Mucosa of descending colon (tissue), 3 donors: ENCODE measurements around the gene CAMK1. TPM values are rescaled to one million over a fixed set of nuclear protein-coding genes. Genes with fewer than 3 reads are reported as not detected.
A peak's percentile ranks its signal among the peaks of the same experiment; 100 is the strongest.
"Not testable (repeated sequence)": the region's sequence is repeated elsewhere in the genome, so short reads cannot be mapped to it uniquely, and the experiment has no call there.

Experiments
- ATAC-seq: fragments of 200-7000 bp; cut with Tn5 transposase; one replicate; pipeline ENCODE4 v1.9.1; 2020; ENCODE audit warnings: mild to moderate bottlenecking, moderate library complexity
- DNase-seq, 3 donors: peaks; one replicate each; pipeline ENCODE4 v3.0.0-alpha.2; 2020
- H3K36me3 ChIP-seq: fragments of 200-600 bp; one replicate; pipeline ENCODE4 v1.8.0; 2021; ENCODE audit warnings: low read depth, mild to moderate bottlenecking
- H3K4me1 ChIP-seq: fragments of 200-600 bp; one replicate; pipeline ENCODE4 v1.8.0; 2021; ENCODE audit warnings: low read depth, mild to moderate bottlenecking
- H3K4me3 ChIP-seq: fragments of 200-600 bp; one replicate; pipeline ENCODE4 v1.8.0; 2021; ENCODE audit warnings: mild to moderate bottlenecking
- H3K9me3 ChIP-seq: fragments of 200-600 bp; one replicate; pipeline ENCODE4 v1.8.0; 2021; ENCODE audit warnings: mild to moderate bottlenecking
- CTCF ChIP-seq: fragments of 200-600 bp; IDR thresholded peaks from one replicate; pipeline ENCODE4 v1.8.0; 2022; ENCODE audit warnings: antibody characterized with exemption, mild to moderate bottlenecking
- intact Hi-C, 2 donors: fragments of 100-400 bp; cut with DNase I in 1 of 2; cut with micrococcal nuclease in 1 of 2; formaldehyde crosslinking; loops; one replicate each; pipeline versions ENCODE4 v1.11.0 to v1.11.1; 2022; cut with DNase I, micrococcal nuclease
- total RNA-seq, 3 donors: library from RNA; stranded (reverse); fragmentation: NEBNext Ultra II Directional in 2 of 3; extraction: Animal tissue kit (Norgen Biotek cat#: 25700) in 2 of 3; gene quantifications; one replicate each; pipeline versions ENCODE4 v1.2.1 to v1.2.4, GENCODE V29; 2021 to 2023
- donor health status: DM: no; HTN: no; CAD: no; lungs with moderate emphysema.
- donor health status: DM: no; HTN: no; CAD: no.
- donor health status: DM: no; HTN: yes; CAD: no.

The CAMK1 gene
- total RNA-seq, 3 donors from 2014 or later = 5.7 to 35.8 (median 10.1) TPM

GRCh38 chr3:9779075-9779593 is 9.4 kb upstream of the CAMK1 start:
- Histone ChIP-seq H3K36me3 (no peaks in the 10 kb centered on the region), H3K4me3 (no peak overlapping the region), H3K9me3 (no peaks in the 10 kb centered on the region), H3K4me1 (peaks cover 9% of the 10 kb centered on the region)
- no peak for TF ChIP-seq CTCF
- no peak for DNase-seq
- intact Hi-C loops = no loop called here
- no peak for ATAC-seq

GRCh38 chr3:9778143-9779074 is 8.7 kb upstream of the CAMK1 start:
- DNase-seq (no peak), ATAC-seq (peak; percentile 73)
- Histone ChIP-seq H3K4me1 (peaks cover 9% of the 10 kb centered on the region), H3K4me3 (no peak overlapping the region), H3K9me3 (no peaks in the 10 kb centered on the region), H3K36me3 (no peaks in the 10 kb centered on the region)
- TF ChIP-seq CTCF = no peak
- intact Hi-C loops = no loop called here

GRCh38 chr3:9777694-9778021 is 7.9 kb upstream of the CAMK1 start:
- H3K36me3 ChIP-seq = no peaks in the 10 kb centered on the region
- H3K9me3 ChIP-seq = no peaks in the 10 kb centered on the region
- no peak for ATAC-seq
- no peak for DNase-seq
- H3K4me3 ChIP-seq = no peak overlapping the region
- TF ChIP-seq CTCF = no peak
- intact Hi-C loops = no loop called here
- peaks cover 9% of the 10 kb centered on the region for H3K4me1 ChIP-seq

- ATAC-seq (no peak), DNase-seq (no peak)
- Histone ChIP-seq H3K9me3 (no peaks in the 10 kb centered on the region), H3K36me3 (no peaks in the 10 kb centered on the region), H3K4me1 (peaks cover 9% of the 10 kb centered on the region), H3K4me3 (no peak overlapping the region)
- intact Hi-C loops = no loop called here
- no peak for TF ChIP-seq CTCF
Observed at GRCh38 chr3:9776896-9777693, 7.3 kb upstream of the CAMK1 start.

- ATAC-seq, DNase-seq, H3K4me3 ChIP-seq, H3K9me3 ChIP-seq, intact Hi-C loops, H3K36me3 ChIP-seq: not testable (repeated sequence)
- H3K4me1 ChIP-seq = peaks cover 15% of the 10 kb centered on the region
Observed at GRCh38 chr3:9771007-9771406, 1.3 kb upstream of the CAMK1 start.
